Lower leg skin (tissue), 3 donors: ENCODE data around the gene CMIP.

Experiments used
- POLR2A ChIP-seq, 2 donors: fragments of 450-650 bp; IDR thresholded peaks; one replicate each; pipeline ENCODE4 v1.6.1; 2016 to 2017; ENCODE audit warnings: antibody characterized with exemption in 2 of 2, mild to moderate bottlenecking in 1 of 2, moderate library complexity in 1 of 2
- TF ChIP-seq, protein P1 (sequence below), 3 donors: fragments of 450-650 bp; IDR thresholded peaks; one replicate each; pipeline ENCODE4 v1.5.1; 2016; ENCODE audit warnings: antibody characterized with exemption in 3 of 3, mild to moderate bottlenecking in 3 of 3, moderate library complexity in 2 of 3

DNA sequence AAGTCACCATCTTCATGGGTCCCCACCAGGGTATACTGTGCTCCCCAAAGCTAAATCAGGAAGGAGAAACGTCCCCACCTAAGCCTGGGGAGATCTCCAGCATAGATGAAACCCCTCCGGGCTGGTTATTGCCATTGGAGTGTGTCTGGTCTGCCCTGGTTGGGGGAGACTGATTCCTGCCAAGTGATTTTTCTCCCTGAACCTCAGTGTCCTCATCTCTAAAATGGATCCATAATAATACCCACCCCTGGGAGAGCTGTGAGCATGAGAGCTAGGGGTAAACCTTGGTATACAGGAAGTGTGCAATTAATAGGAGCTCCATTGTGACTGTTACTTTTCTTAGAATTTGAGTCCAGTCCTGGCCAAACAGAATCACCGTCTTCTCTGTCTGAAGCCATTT is 111.1 kb downstream of the CMIP start:
- no peak for TF ChIP-seq POLR2A (IDR thresholded peaks at IDR 0.05)
- TF ChIP-seq, protein P1, sequence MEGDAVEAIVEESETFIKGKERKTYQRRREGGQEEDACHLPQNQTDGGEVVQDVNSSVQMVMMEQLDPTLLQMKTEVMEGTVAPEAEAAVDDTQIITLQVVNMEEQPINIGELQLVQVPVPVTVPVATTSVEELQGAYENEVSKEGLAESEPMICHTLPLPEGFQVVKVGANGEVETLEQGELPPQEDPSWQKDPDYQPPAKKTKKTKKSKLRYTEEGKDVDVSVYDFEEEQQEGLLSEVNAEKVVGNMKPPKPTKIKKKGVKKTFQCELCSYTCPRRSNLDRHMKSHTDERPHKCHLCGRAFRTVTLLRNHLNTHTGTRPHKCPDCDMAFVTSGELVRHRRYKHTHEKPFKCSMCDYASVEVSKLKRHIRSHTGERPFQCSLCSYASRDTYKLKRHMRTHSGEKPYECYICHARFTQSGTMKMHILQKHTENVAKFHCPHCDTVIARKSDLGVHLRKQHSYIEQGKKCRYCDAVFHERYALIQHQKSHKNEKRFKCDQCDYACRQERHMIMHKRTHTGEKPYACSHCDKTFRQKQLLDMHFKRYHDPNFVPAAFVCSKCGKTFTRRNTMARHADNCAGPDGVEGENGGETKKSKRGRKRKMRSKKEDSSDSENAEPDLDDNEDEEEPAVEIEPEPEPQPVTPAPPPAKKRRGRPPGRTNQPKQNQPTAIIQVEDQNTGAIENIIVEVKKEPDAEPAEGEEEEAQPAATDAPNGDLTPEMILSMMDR (IDR thresholded peaks at IDR 0.05) = no peak
